Activated naive CD4-positive, alpha-beta T cell treated with Interleukin-2 at 50 U/mL for 16 hours (primary cell): ENCODE results near the gene CADPS.

Experiments
- DNase-seq: peaks from one replicate; pipeline ENCODE4 v3.0.0-alpha.2; 2020

Gene CADPS

GRCh38 chr3:62548528-62549205 lies 326.5 kb downstream of the CADPS start:
- no peak for DNase-seq

- DNase-seq: no peak
These were observed 328.9 kb downstream of the CADPS start for GRCh38 chr3:62546266-62546665.

DNA sequence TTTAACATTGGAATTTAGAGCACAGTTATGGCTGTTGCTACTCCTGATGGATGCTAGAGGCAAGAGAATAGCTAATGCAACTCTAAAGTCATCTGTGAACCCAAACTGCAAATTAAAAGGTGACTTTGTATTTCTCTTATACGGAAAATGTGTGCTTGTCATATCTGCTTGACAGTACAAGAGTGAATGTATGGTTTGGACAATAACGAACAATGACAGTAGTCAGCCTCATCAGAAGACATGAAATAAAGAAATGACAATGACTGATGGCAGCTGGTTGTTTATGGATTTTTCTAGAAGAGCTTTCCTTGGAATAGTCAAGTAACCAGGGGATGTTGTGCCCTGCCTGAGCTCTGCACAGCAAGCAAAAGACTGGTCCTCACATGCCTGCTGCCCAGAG lies 333.0 kb downstream of the CADPS start:
- DNase-seq: no peak

GRCh38 chr3:62539762-62540161 lies 335.5 kb downstream of the CADPS start:
- no peak for DNase-seq

GRCh38 chr3:62538691-62539356 lies 336.4 kb downstream of the CADPS start:
- no peak for DNase-seq

GRCh38 chr3:62534326-62534725 lies 340.9 kb downstream of the CADPS start:
- DNase-seq: no peak

DNA sequence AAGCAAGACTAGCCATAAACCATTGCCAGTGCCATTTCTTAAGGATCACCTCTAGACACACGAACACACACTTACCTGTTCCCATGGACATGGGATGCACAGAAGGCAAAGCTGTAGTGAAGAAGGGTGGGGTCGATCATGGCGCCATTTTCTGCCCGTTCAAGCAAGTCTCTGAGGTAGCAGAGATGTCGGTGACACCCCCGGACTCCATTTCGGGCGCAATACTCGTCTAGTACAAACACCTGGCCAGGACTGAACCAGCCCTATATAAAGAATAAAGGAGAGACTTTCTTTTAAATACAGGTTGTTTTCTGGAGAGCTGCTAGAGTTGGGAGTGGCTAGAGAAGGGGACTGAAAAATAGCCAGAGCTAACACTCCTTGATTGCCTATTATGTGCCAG lies 342.4 kb downstream of the CADPS start:
- DNase-seq: no peak

DNA sequence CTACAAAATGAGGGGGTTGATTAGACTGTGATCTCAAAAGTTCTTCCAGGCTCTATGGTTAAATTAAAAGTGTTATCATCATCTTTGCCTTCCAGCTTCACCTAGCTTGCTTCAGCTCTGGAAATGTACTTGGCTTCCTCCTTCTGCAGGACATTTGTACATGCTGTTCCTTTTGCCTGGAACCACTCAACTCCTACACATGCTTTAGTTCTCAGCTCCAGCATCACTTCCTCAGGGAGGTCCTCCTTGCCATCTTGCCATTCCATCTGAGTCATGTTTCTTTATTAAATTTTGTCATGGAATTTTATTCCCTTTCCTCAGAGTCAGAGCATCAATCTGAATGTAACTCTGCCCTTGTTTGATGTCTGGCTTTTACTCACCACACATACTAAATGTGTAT lies 343.2 kb downstream of the CADPS start:
- no peak for DNase-seq

- no peak for DNase-seq
These were observed 343.7 kb downstream of the CADPS start for GRCh38 chr3:62531493-62531892.

DNA sequence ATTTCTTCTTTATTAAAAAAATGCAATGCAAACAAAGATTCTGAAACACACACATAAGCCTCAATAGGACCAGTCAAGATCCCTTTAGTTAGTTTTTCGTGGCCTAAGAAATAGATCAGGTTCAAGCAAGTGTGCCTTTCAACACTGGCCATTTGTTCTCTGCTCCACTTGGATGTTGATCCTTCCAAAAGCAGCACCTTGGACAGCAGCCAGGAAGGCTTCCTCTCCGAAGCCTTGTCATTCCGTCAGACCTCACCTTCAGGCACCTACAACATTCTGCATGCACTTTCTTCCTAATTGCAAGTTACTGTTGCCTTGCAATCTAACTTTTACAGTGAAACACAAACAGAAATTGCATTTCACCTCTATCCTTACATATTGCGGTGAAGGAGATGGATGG lies 346.0 kb downstream of the CADPS start:
- DNase-seq: no peak

DNA sequence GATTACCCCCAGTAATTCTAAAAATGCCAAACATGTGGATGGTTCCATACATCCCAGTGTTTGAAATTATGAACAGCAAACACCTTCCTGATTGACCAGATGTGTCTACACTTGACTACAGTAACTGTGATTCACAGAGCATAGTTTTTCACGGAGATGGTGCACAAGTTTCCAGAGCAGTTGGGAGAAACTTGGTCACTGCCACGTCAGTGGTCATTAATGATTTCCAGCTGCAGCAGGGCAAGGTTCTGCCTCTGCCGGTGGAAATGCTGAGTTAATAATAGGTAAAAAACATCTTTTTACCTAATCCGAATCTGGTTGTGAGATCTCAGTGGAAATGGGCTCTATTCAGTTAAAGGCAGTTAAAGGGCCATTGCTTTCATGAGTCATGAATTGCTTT lies 347.7 kb downstream of the CADPS start:
- DNase-seq: no peak

DNA sequence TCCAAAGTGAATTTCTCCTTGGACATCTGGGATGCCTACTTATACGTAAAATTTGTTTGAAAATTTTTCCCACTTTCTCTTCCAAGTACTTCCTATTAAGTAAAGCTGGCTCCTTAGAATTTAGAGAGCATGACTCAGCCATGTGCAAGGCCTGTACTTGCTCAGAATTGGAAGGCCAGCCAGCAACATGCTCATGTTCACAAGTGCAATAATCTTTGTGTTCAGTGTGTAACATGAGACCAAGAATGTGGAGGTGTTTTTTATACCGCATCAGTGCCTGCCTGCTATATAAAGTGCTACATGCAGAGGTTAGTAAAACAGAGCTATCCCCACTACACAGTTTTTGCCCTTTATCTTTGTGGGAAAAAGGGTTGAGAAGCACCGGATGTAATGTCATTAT lies 349.9 kb downstream of the CADPS start:
- DNase-seq: no peak

GRCh38 chr3:62523672-62524071 lies 351.5 kb downstream of the CADPS start:
- DNase-seq: no peak

GRCh38 chr3:62521464-62522105 lies 353.6 kb downstream of the CADPS start:
- no peak for DNase-seq

GRCh38 chr3:62503516-62503915 lies 371.7 kb downstream of the CADPS start:
- DNase-seq: no peak

DNA sequence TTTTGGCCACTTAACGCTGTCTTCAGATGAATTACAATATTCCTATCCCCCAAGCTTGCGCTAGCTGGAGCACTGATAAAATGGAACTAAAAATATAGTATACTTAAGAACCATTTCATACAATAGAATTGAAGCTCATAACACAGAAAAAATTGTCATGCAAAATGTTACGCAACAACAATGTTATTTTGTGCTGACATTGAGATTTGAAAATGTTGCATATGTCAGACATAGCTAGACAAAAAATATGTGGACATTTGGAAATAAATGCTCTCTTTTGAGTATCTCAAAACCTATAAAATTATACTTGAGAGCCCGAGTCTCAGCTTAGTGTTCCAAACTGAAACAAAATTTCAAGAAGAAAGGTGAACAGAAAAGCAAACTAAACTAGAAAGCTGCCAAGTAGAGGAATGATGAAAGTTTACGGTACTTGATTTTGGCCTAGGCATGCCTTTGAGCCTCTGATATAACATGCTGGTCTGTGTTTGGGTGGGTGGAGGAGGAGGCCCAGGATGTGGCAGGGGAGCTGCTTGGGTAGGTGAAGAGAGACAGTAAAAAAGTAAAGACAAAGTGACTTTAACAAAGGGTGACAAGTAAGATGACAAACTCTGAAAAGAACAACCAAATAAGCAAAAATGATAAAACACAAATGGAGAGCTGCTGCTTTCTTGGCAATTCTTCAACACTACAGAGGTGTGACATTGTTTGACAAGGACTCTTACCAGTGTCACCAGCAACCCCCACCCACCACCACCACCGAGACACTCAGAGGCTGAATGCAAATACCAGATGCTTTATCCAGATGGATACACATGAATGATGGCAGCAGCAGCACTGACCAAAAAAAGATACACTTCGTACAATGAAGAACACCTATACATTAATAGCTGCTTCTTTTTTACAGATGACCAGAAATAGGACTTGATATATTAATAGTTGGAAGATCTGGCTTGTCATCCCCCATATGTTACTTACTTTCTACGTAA lies 372.6 kb downstream of the CADPS start:
- no peak for DNase-seq

DNA sequence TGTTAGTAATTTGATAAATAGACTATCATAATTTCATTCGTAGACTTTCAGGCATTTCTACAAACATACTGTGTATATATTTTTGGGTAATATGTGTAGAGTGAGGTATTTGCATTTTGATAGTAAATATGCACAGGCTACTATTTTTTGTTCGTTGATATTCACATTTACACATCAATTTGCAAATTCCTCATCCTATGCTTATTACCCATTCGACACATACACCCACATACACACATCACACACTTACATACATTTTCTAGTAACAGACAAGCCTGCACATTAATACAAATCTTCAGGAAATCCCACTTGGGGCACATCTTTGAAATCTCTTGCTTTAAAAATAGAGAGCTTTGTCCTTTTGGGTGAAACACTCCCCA lies 373.9 kb downstream of the CADPS start:
- DNase-seq: no peak

DNA sequence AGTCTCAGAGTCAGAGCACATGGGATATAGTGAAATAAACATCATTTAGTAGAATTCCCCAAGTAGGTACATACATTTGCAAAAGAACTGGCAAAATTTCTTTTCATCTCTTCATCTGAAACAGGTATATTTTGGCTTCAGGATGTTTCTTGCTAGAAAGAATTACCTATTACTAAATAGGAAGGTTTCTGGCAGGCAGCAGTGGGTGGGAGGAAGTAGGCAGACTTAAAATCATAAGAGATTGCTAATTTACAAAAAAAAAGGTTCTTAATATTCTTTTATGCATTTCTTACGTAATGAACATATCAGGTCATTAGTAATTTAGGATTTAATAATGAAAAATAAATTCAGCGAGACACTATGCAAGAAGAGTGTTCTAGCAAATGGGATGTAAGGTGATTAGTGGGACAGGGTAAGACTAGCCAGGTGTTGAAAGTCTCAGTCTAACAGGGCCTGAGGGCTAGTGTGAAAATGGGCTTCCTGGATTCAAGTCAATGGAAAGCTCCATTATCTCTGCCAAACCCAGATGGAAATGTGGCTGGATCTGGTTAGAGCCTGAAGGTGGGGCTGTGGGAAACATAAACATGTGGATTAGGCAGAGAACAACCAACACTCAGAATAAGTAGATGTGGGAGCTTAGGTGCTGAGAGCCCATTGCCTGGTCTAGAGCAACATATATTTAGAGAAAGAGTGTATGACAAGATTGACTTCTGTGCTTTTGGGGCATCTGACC lies 374.5 kb downstream of the CADPS start:
- DNase-seq: no peak

GRCh38 chr3:62497156-62497555 lies 378.1 kb downstream of the CADPS start:
- no peak for DNase-seq

DNA sequence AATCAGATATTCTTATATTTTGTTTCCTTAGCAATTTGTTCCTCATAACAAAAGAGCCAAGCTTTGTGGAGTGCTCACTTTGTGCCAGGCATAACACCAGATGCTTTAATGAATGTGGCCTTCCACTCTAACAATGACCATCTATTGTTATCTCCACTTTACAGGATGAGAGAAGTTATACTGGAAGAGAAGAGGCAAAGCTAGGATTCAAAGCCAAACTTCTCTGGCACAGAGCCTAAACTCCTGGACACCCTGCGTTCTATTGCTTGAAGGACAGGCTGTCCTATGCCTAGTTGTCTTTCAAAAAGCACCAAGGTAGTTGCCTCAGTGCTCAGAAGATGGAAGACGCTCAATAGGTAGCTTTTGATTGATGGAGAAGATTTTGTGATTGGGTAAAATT lies 378.7 kb downstream of the CADPS start:
- DNase-seq: no peak

GRCh38 chr3:62493109-62493801 lies 382.0 kb downstream of the CADPS start:
- DNase-seq: no peak

DNA sequence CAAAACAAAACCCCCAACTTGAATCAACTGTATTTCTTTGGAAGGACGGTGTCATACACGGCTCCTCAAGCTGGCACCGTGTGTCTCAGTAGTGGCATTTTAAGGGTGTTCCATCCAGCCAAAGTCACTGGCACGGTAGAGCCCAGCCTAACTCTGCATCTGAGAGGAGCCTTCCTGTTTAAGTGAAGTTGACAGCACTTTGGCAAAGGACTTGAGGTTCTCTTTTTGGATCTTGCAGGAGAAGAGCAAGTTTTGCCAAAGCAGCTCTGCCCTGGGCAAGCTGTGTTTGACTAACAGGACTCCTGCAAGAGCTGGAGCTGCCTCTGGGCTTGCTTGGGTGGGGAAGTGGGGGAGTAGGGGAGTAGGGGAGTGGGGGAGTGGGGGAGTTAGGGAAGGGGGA lies 392.3 kb downstream of the CADPS start:
- no peak for DNase-seq
